CD4-positive, alpha-beta T cell treated with Interleukin-12 subunit alpha and Interleukin-12 subunit beta, for 1 hour (primary cell): ENCODE measurements around the gene ADAM17.
"Not testable (repeated sequence)": the region's sequence is repeated elsewhere in the genome, so short reads cannot be mapped to it uniquely, and the experiment has no call there.

Source experiments
- DNase-seq: peaks from one replicate; pipeline ENCODE4 v3.0.0-alpha.2; 2020

The ADAM17 gene

DNA sequence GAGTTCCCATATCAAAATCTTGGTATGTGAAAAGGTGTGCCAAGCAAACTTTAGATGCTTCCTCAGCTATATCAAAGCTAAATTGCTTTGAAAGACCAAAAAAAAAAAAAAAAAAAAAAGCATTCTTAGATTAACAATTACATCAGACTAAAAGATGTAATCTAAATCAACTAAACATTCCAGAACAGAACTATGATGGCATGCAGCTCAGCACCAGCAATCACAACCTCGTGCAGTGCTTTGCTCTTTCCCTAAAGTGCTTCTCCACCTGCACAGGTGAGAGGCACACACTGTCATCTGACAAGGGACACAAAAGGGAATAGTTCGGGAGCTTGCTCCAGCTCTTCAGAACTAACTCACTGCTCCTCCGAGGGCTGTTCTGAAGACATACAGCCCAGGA lies 37.5 kb downstream of the ADAM17 start:
- DNase-seq: no peak

DNA sequence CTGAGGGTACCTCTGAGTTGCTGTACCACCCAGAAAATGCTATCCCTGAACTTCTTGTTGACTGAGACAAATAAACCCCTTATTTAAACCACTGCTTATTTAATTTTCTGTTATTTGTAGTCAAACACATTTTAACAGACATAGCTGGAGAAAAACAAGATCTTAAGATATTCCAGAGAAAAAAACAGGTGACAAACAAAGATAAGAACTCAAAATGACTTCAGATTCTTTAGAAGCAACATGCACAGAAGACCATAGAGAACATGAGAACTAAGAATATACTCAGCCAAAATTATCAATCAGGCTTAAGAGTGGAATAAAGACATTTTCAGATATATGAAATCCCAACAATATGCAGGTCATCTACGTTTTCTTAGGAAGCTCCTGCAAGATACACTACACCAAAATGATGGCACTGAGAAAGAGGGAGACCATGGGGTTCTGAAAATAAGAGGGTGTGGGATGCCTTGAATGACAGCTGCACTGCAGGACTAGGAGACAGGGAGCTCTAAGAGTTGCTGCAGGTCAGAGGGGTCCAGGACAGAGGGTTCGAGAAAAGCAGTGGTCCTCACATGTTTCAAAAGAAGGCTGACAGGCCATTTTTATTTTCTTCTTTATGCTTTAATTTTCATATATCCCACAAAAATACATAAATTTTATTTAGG lies 38.4 kb downstream of the ADAM17 start:
- no peak for DNase-seq

DNA sequence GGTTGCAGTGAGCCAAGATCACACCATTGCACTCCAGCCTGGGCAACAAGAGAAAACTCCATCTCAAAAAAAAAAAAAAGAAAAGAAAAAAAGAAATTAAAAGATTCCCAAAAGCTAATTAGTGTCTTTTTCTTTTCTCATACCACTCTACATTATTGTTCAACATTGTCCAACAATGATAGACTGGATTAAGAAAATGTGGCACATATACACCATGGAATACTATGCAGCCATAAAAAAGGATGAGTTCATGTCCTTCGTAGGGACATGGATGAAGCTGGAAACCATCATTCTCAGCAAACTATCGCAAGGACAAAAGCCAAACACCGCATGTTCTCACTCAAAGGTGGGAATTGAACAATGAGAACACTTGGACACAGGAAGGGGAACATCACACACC lies 41.7 kb downstream of the ADAM17 start:
- DNase-seq: not testable (repeated sequence)

DNA sequence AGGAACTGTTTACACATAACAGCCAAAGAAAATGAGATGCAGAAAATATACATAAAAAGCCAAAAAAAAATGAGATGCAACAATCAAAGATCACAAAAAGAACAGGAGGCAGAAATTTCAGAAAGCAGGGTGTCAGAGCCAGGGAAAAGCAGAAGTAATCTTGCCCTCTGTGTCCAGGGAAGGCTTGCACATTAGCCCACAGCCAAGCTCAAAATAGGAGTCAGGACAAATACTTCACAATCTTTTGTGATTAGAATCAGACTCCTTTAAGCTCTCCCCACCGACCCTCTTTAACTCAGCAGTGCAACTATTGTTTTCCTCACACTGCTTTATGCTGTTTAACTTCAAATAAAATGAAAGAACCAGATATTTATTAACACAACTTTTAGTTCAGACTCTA lies 46.7 kb downstream of the ADAM17 start:
- DNase-seq: no peak

DNA sequence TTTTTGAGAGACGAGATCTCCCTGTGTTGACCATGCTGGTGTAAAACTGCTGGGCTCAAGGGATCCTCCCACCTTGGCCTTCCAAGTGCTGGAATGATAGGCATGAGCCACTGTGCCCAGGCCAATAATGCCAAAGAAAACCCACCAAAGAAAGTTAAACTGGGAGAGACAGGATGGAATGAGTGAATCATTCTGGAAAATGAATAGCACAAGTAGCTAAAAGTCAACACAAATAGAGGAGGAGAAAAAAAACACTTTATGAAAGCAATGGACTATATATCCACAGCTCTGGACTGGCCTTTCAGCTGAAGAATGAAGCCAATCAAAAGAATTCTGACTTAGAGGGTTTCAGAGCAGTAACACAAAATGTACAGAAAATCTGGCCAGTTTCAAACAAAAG lies 57.4 kb downstream of the ADAM17 start:
- no peak for DNase-seq

DNA sequence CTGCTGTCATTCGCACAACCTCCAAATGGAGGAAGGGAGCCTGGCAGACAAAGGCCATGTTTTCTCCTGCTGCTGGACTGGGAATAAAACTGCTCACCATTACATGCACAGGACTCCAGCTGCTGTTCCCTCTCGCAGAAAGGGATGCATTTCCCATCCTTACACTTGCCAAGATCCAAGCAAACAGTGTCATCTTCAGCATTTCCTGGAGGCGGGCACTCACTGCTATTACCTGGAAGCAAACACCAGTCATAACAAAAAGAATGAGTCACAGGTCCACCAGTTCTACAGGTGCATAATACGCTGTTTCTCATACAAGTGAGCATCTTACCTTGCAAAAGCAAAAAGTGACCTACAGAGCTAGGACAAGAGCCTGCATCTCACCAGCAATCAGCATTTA lies 58.6 kb downstream of the ADAM17 start:
- DNase-seq: no peak

DNA sequence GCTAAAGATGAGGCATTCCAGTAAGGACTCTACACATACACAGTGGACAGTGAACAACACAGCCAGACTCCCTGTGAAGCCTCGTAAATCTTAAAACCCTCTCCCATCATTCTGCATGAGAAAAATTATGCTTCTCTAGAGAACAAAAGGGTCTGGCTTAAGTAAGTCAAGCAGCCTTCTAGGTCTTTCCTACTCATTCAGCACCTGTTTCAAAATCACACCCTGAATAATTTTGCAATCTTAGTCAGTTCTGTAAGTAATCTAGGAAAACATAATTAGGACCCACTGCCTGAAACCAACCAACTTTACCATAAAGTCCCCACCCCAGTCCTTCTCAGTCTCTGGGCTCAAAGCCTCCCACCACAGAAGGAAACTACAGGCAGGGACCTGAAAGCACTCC lies 61.5 kb downstream of the ADAM17 start:
- DNase-seq: no peak

DNA sequence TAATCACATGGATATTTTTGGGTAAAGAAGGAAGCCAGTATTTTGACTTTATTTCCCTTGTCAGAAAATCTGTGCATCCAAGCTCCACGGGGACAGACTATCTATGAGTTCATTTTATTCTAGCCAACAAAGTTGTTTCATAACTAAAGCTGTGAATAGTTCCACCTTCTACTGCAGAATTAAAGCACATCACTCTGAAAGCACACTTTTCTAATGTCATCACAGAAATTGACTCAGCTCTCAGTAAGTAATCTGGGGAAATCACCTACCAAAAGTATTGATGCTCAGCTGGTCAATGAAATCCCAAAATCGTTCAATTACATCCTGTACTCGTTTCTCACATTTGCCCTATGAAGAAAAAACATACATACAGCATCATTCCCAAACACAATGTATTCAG lies 62.2 kb downstream of the ADAM17 start:
- DNase-seq: no peak

DNA sequence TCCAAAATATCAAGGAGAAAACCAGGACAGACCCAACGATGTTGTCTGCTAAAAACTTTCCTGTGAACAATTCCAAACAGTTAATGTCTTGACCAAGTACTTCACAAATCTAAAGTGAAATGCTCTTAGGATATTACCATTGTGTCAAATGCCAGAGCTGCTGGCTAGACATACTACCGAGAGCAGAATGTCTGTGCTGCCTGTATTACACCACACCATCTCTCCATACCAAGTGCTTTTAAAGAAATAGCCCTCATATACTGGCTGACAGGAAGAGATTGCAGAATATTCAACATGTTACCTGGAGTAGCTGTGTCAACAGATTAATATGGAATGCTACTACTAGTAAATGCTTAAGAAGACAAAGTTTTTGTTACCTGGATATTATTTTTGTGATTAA lies 62.7 kb downstream of the ADAM17 start:
- no peak for DNase-seq

DNA sequence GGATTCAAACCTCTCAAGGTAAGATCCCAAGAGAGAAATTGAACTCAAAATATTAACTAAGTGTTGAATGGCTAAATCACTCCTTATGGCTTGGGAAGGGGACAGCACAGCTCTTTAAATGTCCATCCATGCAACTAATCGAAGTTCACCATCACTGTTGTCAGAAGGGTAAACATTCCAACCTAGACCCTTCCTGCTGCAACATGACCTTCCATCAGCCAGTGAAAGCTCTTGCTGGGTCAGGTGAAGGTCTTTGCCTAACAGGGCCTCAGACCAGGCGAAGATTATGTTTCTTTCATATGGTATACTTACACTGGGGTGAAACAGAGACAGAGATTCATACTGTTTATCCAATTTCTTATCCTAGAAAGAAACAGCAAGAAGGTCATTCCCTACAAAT lies 64.8 kb downstream of the ADAM17 start:
- no peak for DNase-seq

DNA sequence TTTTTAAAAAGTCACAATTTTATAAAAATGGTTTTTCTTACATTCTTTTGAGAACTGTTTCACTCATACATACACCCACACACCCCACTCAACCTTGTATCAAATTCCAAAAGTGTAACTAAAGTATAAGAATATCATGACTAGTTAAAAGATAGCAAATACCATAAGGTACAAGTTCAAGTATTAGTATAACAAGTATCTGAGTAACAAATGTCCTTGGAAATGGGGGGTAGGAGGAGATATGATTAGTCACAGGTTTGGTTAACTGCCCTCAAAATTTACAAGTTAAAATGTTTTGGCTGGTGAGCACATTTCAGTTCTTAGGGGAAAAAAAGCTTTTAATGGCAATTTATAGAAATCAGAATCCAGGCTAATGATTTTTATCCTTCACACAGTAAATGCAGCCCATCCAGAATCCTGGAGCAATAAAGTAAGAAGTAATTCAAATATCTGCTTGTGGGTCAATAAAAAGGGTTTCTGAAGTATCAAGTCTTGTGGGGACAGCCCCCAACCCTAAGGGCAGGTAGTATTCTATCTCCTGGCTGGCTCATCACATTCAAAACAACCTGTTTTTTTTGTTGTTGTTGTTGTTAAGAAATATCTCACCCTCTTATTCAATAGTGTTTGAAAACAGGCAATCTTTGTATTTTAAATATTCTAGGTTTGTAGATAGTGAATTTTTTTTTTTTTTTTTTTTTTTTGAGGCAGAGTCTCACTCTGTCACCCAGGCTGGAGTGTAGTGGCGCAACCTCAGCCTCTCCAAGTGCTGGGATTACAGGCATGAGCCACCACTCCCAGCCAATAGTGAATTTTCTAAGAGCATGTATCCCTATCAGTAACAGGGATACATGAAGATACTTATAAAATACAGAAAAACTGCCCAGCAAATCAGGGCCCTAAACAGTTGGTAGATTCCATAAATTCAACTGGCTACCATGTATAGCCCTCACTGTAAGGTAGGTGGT lies 66.8 kb downstream of the ADAM17 start:
- no peak for DNase-seq

DNA sequence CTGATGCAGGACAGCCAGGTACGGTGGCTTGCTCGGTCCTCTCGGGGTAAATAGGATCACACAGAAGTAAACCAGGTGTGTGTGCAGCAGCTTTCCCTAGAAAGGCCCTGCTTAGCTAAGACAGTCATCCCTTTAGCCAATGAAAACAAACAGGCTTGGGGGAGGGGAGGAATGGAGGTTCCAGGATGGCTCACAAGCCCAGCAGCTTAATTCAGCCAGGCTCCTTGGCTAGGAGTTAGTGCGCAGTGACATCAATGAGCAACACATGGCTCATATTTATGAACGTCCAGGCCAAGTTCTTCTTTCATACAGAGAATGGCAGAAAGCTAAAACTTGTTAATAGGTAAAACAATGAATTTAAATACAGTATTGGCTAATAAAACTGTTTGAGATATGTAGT lies 71.1 kb downstream of the ADAM17 start:
- no peak for DNase-seq

DNA sequence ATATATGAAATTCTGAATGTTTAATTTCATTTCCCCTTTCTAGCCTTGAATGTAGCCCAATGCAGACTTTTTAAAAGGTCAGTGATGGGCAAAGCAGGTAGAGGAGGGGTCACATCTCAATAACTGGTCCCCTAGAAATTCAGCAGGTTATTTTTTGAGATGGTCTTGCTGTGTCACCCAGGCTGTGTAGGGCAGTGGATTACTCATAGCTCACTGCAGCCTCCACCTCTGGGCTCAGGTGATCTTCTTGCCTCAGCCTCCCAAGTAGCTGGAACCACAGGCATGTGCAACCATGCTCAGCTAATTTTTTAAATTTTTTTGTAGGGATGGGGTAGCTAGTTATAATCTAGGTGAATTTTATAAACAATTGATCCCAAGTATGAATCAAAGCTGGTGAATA lies 72.5 kb downstream of the ADAM17 start:
- DNase-seq: no peak

DNA sequence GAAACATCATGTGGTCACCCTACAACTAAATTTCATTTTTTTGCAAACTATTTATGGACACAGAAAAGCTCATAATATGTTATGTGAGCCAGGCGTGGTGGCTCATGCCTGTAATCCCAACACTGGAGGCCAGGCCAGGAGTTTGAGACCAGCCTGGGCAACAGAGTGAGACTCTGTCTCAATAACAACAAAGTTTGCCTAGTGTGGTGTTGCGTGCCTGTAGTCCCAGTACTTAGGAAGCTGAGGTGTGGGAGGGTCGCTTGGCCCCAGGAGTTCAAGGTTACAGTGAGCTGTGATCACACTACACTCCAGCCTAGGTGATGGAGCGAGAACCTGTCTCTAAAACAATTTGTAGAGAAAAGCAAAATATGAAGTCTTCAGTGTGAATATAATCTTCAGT lies 75.5 kb downstream of the ADAM17 start:
- DNase-seq: no peak

DNA sequence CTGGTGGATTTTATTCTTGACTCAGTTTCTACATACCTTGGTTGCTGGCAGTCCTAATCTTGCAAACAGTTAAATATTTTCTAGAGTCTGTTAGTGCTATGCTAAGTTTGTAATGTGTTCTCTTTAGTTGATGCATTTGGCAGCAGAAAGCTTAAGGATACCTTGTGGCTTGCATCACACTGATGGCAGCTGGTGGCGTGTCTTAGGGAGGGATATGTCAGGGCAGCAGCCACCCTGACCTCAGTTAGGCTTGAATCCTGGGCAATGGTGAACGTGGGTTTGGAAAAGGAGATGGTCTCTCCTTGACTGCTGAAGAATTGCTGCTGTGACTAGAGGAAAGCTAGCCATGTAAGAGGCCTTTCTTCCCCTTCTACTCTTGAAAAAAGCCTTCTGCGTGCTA lies 77.1 kb downstream of the ADAM17 start:
- DNase-seq: no peak

DNA sequence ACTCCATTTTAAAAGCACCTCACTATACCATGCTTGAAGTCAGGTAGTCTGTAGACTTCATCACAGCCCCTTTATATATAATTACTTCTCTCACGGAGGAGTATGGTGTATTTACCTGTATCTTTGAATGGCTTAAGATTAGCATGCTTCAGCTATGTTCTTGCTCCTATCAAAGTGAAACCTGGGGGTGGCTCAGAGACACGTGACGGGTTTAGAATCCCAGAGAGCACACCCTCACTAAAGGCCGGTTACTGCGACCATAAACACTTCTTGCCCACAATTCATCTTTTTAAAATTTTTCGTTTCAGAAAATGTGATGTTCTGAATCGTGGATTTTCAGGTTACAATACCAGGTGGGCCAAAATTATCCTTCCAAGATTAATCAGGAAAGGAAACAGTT lies 77.7 kb downstream of the ADAM17 start:
- no peak for DNase-seq

DNA sequence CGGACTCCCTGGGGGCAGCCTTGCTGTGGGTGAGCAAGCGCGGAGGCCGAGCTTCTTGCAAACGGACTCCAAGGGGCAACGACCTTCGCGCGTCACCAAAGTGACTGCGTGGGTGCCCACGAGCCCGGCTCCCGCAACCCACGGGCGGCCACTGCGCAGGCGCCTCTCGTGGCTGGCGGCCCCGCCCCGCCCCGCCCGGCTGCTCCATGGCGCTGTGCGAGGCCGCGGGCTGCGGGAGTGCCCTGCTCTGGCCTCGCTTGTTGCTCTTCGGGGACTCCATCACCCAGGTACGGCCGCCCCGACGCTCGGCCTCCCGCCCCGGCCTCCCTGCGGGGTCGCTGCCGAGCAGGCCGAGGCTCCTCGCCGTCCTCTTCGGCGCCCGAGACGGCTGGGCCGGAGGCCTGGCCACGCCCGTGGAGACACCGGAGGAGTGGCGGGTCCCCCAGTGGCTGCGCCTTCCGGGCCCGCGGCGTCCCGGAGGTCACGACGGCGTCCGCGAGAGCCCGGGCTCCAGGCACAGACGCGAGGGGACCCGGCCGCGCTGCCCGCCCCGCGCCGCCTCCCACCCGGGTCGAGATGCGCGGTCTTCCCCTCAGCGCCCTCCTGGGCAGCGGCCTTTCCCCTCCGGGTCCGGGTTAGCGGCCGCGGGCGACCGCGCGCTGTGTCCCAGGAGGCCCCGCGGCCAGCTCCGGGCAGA lies 81.1 kb downstream of the ADAM17 start, which contains the start of gene IAH1:
Gene IAH1, plus strand, starts transcription at position 191 of the 697 bp plus-strand sequence. Its CDS starts 16 bp downstream, at position 207.
- DNase-seq: peak; percentile 82

DNA sequence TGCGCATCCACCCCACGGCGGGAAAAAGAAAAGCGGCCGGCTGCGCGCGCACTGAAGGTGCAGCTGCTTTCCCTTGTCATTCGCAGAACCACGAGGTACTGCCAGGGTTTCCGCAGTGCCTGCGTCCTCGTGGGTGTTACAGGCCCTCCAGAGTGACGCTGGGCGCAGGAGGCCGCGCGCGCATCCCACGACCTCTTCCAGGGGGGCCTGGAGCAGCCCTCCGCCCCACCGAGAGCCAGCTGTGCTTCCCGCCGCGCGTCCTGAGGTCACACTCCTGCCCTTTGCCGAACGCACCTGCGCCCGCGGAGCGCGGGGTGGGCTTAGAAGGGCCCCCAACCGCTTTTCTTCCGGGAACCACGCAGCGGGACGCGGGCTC lies 81.7 kb downstream of the ADAM17 start:
- DNase-seq: peak; percentile 74

DNA sequence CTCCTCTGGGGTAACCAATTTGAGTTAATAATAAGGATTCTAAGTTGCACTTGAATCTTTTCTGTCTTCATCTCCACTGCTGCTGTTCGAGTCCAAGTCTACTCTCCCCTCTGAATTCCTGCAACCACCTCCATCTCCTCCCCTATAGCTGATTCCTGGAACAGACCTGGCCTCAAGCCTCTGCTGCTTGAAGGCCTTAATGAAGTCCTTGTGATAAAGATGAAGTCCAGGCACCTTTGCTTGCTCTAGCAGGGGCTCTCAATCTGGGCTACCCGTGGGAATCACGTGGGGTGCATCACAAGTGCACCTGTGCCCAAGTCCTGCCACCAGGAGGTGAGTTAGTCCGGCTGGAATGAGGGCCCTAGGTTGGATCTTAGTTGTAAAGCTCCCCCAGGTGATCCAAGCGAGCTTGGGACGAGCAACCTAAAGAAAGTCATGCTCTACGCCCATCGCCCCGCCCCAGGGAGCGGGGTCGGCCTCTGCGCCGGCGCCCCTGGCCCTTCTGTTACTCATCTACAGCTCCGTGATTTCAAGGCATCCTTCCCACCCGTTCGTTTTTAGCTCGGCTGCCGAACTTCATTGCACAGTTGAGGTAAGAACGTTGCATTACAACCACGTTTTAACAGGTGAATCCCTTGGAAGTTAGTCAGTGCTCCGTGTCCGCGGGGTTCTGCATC lies 82.2 kb downstream of the ADAM17 start:
- peak; percentile 33 for DNase-seq

DNA sequence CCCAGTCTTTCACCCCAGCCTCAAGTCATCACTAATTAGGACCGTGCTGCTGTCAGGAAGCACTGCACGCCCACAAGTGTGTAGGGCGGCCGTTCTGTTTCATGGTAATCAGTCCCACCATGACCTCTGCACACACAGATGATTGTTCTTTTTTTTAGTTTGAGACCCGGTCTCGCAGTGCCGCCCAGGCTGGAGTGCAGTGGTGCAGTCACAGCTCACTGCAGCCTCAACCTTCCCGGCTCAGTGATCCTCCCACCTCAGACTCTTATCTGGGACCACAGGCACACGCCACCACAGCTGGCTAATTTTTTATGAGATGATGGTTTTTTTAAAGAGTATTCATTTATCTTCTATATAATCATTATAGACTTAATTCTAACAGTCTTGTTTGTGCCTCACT lies 83.1 kb downstream of the ADAM17 start:
- DNase-seq: no peak

DNA sequence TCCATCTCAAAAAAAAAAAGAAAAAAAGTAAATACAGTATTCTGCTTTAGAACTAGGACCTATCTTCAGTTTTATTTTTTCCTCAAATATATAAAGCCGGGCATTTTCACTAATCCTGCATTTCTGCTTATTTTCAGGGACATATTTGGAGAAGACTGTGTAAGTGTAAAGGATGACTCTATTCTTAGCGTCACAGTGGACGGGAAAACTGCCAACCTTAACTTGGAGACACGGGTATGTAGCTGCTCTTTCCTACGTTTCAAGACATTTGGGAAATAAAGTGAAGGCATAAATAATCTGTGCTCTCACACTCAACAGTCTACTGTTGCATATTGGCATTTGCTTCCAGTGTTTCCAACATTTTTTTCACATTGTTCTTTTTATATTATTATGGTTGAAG lies 84.4 kb downstream of the ADAM17 start:
- DNase-seq: no peak

DNA sequence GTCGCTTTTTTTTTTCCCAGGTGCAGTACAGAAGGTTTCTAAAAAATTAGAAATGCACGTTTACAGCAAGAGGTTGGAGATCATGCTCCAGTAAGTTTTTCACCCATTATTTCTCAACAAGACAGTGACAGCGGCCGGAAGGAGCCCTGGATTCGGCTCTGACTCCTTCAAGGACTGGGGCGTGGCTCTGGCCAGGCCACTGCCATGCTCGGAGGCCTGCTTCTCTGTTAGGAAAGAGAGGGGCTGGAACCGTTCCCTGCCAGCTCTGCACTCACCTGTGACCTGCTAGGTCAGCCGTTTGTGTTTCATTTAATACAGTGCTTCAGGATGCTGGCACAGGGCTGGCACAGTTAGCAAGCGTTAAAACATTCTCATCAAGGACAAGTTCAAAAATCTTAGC lies 87.9 kb downstream of the ADAM17 start:
- DNase-seq: no peak

DNA sequence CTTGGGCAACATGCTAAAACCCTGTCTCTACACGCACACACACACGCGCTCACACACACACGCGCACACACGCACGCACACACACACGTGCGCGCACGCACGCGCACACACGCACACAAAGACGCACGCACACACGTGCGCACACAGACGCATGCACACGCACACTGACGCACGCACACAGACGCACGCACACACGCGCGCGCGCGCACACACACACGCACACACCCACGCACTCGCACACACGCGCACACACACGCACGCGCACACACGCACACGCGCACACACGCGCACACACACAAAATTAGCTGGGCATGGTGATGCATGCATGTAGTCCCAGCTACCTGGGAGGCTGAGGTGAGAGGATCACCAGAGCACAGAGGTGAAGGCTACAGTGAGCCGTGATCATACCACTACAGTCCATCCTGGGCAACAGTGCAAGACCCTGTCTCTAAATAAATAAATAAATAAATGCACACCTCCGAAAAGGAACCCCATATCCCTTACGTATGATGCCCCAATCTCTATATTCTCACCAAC lies 89.4 kb downstream of the ADAM17 start:
- no peak for DNase-seq
